ENCODE measurements around the gene CHST9. TPM values are rescaled to one million over a fixed set of nuclear protein-coding genes. Genes with fewer than 3 reads are reported as not detected.

Gene CHST9
- total and polyA plus RNA-seq, 4 donors, result 0.42 to 6.4 (median 1.4) TPM

GRCh38 chr18:27124196-27124595, 60.9 kb downstream of the CHST9 start:
- H3K9ac ChIP-seq (ENCODE audit: low read depth in 1 of 2, low read length in 2 of 2), result no peak overlapping the region
- TF ChIP-seq, protein P1, sequence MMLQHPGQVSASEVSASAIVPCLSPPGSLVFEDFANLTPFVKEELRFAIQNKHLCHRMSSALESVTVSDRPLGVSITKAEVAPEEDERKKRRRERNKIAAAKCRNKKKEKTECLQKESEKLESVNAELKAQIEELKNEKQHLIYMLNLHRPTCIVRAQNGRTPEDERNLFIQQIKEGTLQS (IDR thresholded peaks at IDR 0.05), result no peak
- TF ChIP-seq EGR1 (IDR thresholded peaks at IDR 0.05; ENCODE audit: low read depth in 2 of 2) (no peak), TAF1 (conservative IDR thresholded peaks at IDR 0.05) (no peak), MAX (IDR thresholded peaks at IDR 0.05) (no peak), RAD21 (IDR thresholded peaks at IDR 0.05) (no peak), YY1 (IDR thresholded peaks at IDR 0.05) (no peak)
- H3K36me3 ChIP-seq (ENCODE audit: control insufficient read depth in 4 of 4, insufficient read depth in 3 of 4, low read depth in 1 of 4, low read length in 3 of 4), result no peaks in the 10 kb centered on the region
- no peak overlapping the region for H3K27ac ChIP-seq (ENCODE audit: low read depth in 1 of 2, low read length in 2 of 2)
- no peak for DNase-seq (ENCODE audit: low spot score)
- WGBS, result 67% methylated on average over 1 of the region's 1 CpG
- H3K27me3 ChIP-seq (ENCODE audit: control insufficient read depth in 4 of 4, insufficient read depth in 4 of 4, low read length in 3 of 4), result no peaks in the 10 kb centered on the region
- H3K4me3 ChIP-seq (ENCODE audit: low read depth in 1 of 3, low read length in 3 of 3), result no peak overlapping the region
- peaks cover 0 to 2% (median 0%) of the 10 kb centered on the region in 4 donors for H3K4me1 ChIP-seq (ENCODE audit: control insufficient read depth in 4 of 4, insufficient read depth in 4 of 4, low read length in 3 of 4)
- no peaks in the 10 kb centered on the region for H3K9me3 ChIP-seq (ENCODE audit: control insufficient read depth in 4 of 4, low read length in 3 of 4)

DNA sequence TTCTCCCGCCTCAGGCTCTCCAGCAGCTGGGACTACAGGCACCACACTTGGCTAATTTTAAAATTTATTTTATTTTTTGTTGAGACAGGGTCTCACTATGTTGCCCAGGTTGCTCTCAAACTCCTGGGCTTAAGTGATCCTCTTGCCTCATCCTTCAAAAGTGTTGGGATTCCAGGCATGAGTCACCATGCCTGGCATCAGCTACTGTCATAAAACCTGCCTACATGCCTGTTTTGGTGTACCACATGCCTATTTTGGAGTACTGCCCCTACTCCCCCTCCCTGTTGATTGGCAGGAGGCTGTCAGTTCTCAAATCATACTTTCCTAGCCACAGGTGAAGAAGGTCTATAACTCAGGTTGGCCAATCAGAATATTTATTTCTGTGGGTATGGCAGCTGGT, 64.0 kb downstream of the CHST9 start:
- no peak overlapping the region for H3K9ac ChIP-seq (ENCODE audit: low read depth in 1 of 2, low read length in 2 of 2)
- no peak overlapping the region for H3K27ac ChIP-seq (ENCODE audit: low read depth in 1 of 2, low read length in 2 of 2)
- peaks cover 0 to 3% (median 0%) of the 10 kb centered on the region in 4 donors for H3K4me1 ChIP-seq (ENCODE audit: control insufficient read depth in 4 of 4, insufficient read depth in 4 of 4, low read length in 3 of 4)
- DNase-seq (ENCODE audit: low spot score), result no peak
- no peaks in the 10 kb centered on the region for H3K36me3 ChIP-seq (ENCODE audit: control insufficient read depth in 4 of 4, insufficient read depth in 3 of 4, low read depth in 1 of 4, low read length in 3 of 4)
- no peaks in the 10 kb centered on the region for H3K9me3 ChIP-seq (ENCODE audit: control insufficient read depth in 4 of 4, low read length in 3 of 4)
- no peaks in the 10 kb centered on the region for H3K27me3 ChIP-seq (ENCODE audit: control insufficient read depth in 4 of 4, insufficient read depth in 4 of 4, low read length in 3 of 4)
- H3K4me3 ChIP-seq (ENCODE audit: low read depth in 1 of 3, low read length in 3 of 3), result no peak overlapping the region
- 93% methylated on average over 1 of the region's 1 CpG for WGBS
- TF ChIP-seq HNF4G (IDR thresholded peaks at IDR 0.05) (no peak), YY1 (IDR thresholded peaks at IDR 0.05) (no peak), GABPA (IDR thresholded peaks at IDR 0.05 in 1 of 2, conservative IDR thresholded peaks at IDR 0.05 in 1 of 2) (no peak), RAD21 (IDR thresholded peaks at IDR 0.05) (no peak), REST (IDR thresholded peaks at IDR 0.05) (no peak), MAX (IDR thresholded peaks at IDR 0.05) (no peak), HNF4A (conservative IDR thresholded peaks at IDR 0.05) (no peak)
- TF ChIP-seq, protein P2, sequence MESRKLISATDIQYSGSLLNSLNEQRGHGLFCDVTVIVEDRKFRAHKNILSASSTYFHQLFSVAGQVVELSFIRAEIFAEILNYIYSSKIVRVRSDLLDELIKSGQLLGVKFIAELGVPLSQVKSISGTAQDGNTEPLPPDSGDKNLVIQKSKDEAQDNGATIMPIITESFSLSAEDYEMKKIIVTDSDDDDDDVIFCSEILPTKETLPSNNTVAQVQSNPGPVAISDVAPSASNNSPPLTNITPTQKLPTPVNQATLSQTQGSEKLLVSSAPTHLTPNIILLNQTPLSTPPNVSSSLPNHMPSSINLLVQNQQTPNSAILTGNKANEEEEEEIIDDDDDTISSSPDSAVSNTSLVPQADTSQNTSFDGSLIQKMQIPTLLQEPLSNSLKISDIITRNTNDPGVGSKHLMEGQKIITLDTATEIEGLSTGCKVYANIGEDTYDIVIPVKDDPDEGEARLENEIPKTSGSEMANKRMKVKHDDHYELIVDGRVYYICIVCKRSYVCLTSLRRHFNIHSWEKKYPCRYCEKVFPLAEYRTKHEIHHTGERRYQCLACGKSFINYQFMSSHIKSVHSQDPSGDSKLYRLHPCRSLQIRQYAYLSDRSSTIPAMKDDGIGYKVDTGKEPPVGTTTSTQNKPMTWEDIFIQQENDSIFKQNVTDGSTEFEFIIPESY (IDR thresholded peaks at IDR 0.05), result no peak

- Histone ChIP-seq H3K9me3 (ENCODE audit: control insufficient read depth in 4 of 4, low read length in 3 of 4) (no peaks in the 10 kb centered on the region), H3K27me3 (ENCODE audit: control insufficient read depth in 4 of 4, insufficient read depth in 4 of 4, low read length in 3 of 4) (no peaks in the 10 kb centered on the region), H3K4me1 (ENCODE audit: control insufficient read depth in 4 of 4, insufficient read depth in 4 of 4, low read length in 3 of 4) (peaks cover 0 to 3% (median 0%) of the 10 kb centered on the region in 4 donors), H3K9ac (ENCODE audit: low read depth in 1 of 2, low read length in 2 of 2) (no peak overlapping the region), H3K27ac (ENCODE audit: low read depth in 1 of 2, low read length in 2 of 2) (no peak overlapping the region), H3K4me3 (ENCODE audit: low read depth in 1 of 3, low read length in 3 of 3) (no peak overlapping the region), H3K36me3 (ENCODE audit: control insufficient read depth in 4 of 4, insufficient read depth in 3 of 4, low read depth in 1 of 4, low read length in 3 of 4) (no peaks in the 10 kb centered on the region)
- WGBS, result 85% methylated on average over 3 of the region's 3 CpGs
- no peak for DNase-seq (ENCODE audit: low spot score)
- TF ChIP-seq FOXA2 (IDR thresholded peaks at IDR 0.05) (no peak), EGR1 (IDR thresholded peaks at IDR 0.05; ENCODE audit: low read depth in 2 of 2) (no peak), REST (IDR thresholded peaks at IDR 0.05) (no peak), RXRA (IDR thresholded peaks at IDR 0.05) (no peak), YY1 (IDR thresholded peaks at IDR 0.05) (no peak), SP1 (IDR thresholded peaks at IDR 0.05) (no peak), HNF4G (IDR thresholded peaks at IDR 0.05) (no peak), HNF4A (conservative IDR thresholded peaks at IDR 0.05) (no peak)
- TF ChIP-seq, protein P1 (IDR thresholded peaks at IDR 0.05), result no peak
- TF ChIP-seq, protein P2 (IDR thresholded peaks at IDR 0.05), result no peak
Measured at GRCh38 chr18:27120246-27120645, 64.9 kb downstream of the CHST9 start.

Measured in liver (tissue), 9 donors.